Stomach (tissue), 4 donors: ENCODE data around the gene CXADR.

Experiments used
- CTCF ChIP-seq, 7 experiments: fragments of 450-650 bp in 4 of 7; fragments of 200-600 bp in 3 of 7; sonication (generic) in 3 of 7; IDR thresholded peaks; one replicate each; pipeline ENCODE4 v1.5.1; 2016 to 2019; ENCODE audit warnings: antibody characterized with exemption in 7 of 7, control low read depth in 2 of 7, mild to moderate bottlenecking in 1 of 7
- POLR2A ChIP-seq, 4 donors: fragments of 450-650 bp; IDR thresholded peaks; one replicate each; pipeline ENCODE4 v1.6.1; 2016; ENCODE audit warnings: antibody characterized with exemption in 4 of 4, control low read depth in 2 of 4, mild to moderate bottlenecking in 1 of 4, moderate library complexity in 1 of 4

GRCh38 chr21:17631195-17631594 is 118.4 kb downstream of the CXADR start:
- TF ChIP-seq POLR2A (IDR thresholded peaks at IDR 0.05) (no peak), CTCF (IDR thresholded peaks at IDR 0.05) (no peak)
